ENCODE results near the gene ATG7.
"Not testable (repeated sequence)": the region's sequence is repeated elsewhere in the genome, so short reads cannot be mapped to it uniquely, and the experiment has no call there.

ATG7 gene

GRCh38 chr3:11390411-11391131 lies 118.4 kb downstream of the ATG7 start:
- no peak for DNase-seq (ENCODE audit: low read depth in 2 of 2)

- DNase-seq (ENCODE audit: low read depth in 2 of 2), result no peak
These were observed 119.1 kb downstream of the ATG7 start for GRCh38 chr3:11391174-11391879.

- DNase-seq (ENCODE audit: low read depth in 2 of 2), result no peak
These were observed 120.0 kb downstream of the ATG7 start for GRCh38 chr3:11392014-11392859.

GRCh38 chr3:11392860-11393114 lies 120.6 kb downstream of the ATG7 start:
- no peak for DNase-seq (ENCODE audit: low read depth in 2 of 2)

GRCh38 chr3:11393401-11393800 lies 121.2 kb downstream of the ATG7 start:
- no peak for DNase-seq (ENCODE audit: low read depth in 2 of 2)

- no peak for DNase-seq (ENCODE audit: low read depth in 2 of 2)
These were observed 122.2 kb downstream of the ATG7 start for GRCh38 chr3:11394392-11394791.

GRCh38 chr3:11400213-11400612 lies 128.0 kb downstream of the ATG7 start:
- DNase-seq (ENCODE audit: low read depth in 2 of 2), result no peak

GRCh38 chr3:11401434-11401833 lies 129.2 kb downstream of the ATG7 start:
- no peak for DNase-seq (ENCODE audit: low read depth in 2 of 2)

GRCh38 chr3:11405323-11405722 lies 133.1 kb downstream of the ATG7 start:
- DNase-seq (ENCODE audit: low read depth in 2 of 2), result no peak

- no peak for DNase-seq (ENCODE audit: low read depth in 2 of 2)
These were observed 135.4 kb downstream of the ATG7 start for GRCh38 chr3:11407644-11408043.

- DNase-seq (ENCODE audit: low read depth in 2 of 2), result not testable (repeated sequence)
These were observed 136.2 kb downstream of the ATG7 start for GRCh38 chr3:11408324-11408859.

- DNase-seq (ENCODE audit: low read depth in 2 of 2), result no peak
These were observed 138.4 kb downstream of the ATG7 start for GRCh38 chr3:11410564-11410963.

- DNase-seq (ENCODE audit: low read depth in 2 of 2), result no peak
These were observed 139.8 kb downstream of the ATG7 start for GRCh38 chr3:11411956-11412355.

GRCh38 chr3:11413071-11413470 lies 140.9 kb downstream of the ATG7 start:
- DNase-seq (ENCODE audit: low read depth in 2 of 2), result no peak

- no peak for DNase-seq (ENCODE audit: low read depth in 2 of 2)
These were observed 142.9 kb downstream of the ATG7 start for GRCh38 chr3:11415099-11415498.

GRCh38 chr3:11420066-11420465 lies 147.9 kb downstream of the ATG7 start:
- DNase-seq (ENCODE audit: low read depth in 2 of 2), result no peak

- no peak for DNase-seq (ENCODE audit: low read depth in 2 of 2)
These were observed 150.1 kb downstream of the ATG7 start for GRCh38 chr3:11422291-11422690.

- no peak for DNase-seq (ENCODE audit: low read depth in 2 of 2)
These were observed 151.7 kb downstream of the ATG7 start for GRCh38 chr3:11423868-11424267.

- DNase-seq (ENCODE audit: low read depth in 2 of 2), result no peak
These were observed 152.1 kb downstream of the ATG7 start for GRCh38 chr3:11424277-11424676.

- DNase-seq (ENCODE audit: low read depth in 2 of 2), result no peak
These were observed 158.0 kb downstream of the ATG7 start for GRCh38 chr3:11430207-11430606.

GRCh38 chr3:11430624-11431023 lies 158.4 kb downstream of the ATG7 start:
- no peak for DNase-seq (ENCODE audit: low read depth in 2 of 2)

GRCh38 chr3:11431319-11431718 lies 159.1 kb downstream of the ATG7 start:
- DNase-seq (ENCODE audit: low read depth in 2 of 2), result no peak
